Coronary artery (tissue), 2 donors: ENCODE data around the gene NAV2.

ENCODE experiments used
- DNase-seq: peaks from one replicate; pipeline ENCODE4 v3.0.0-alpha.2; 2017; ENCODE audit warnings: low spot score
- H3K27ac ChIP-seq, 2 donors: fragments of 200-600 bp; sonication (generic); one replicate each; pipeline ENCODE4 v1.5.1; 2016 to 2019
- H3K4me3 ChIP-seq: fragments of 200-600 bp; sonication (generic); 2 replicates; pipeline ENCODE4 v1.5.1; 2016; ENCODE audit warnings: mild to moderate bottlenecking, moderate library complexity
- TF ChIP-seq, protein P1 (sequence below): fragments of 200-600 bp; sonication (generic); IDR thresholded peaks from one replicate; pipeline ENCODE4 v1.5.1; 2019; ENCODE audit warnings: antibody characterized with exemption

NAV2 gene

DNA sequence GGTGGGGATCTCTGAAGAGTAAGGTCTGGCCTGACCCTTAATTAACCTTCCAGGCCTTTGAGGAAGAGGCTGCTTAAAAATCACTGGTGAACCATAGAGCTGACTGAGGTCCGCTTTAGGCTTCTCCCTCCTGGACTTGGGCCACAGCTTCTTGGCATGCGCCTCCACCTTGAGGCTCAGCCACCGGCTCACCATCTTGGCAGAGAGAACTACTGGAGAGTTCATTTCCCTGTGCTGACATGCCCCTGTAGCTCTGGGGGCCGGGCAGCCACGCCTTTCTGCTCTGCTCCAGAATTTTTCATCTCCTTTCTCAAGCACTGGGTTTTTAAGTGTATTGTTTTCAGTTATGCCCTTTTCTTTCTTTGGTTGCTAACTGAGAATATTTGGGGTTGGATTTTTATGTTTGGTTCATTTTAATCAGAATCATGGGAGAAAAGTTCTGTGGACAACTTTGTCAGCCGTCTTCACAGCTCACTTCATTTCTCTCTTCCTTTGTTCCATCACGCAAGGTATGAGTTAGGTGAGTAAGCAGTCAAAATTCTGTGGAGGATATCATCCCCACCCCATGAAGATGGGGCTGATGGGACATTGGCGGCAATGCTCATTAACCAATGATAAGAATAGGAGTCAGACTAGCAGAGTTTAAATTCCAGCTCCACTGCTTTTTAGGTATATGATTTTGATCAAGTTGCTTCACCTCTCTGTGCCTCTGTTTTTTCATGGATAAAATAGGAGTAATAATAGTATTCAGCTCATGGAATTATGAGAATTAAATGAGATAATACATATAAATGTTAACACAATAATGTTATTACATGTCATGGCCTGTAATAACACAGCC is 343.7 kb downstream of the NAV2 start:
- H3K27ac ChIP-seq = peak overlapping the region; percentile 31 to 57
- H3K4me3 ChIP-seq = no peak overlapping the region
- peak; percentile 86 for DNase-seq
- TF ChIP-seq, protein P1, sequence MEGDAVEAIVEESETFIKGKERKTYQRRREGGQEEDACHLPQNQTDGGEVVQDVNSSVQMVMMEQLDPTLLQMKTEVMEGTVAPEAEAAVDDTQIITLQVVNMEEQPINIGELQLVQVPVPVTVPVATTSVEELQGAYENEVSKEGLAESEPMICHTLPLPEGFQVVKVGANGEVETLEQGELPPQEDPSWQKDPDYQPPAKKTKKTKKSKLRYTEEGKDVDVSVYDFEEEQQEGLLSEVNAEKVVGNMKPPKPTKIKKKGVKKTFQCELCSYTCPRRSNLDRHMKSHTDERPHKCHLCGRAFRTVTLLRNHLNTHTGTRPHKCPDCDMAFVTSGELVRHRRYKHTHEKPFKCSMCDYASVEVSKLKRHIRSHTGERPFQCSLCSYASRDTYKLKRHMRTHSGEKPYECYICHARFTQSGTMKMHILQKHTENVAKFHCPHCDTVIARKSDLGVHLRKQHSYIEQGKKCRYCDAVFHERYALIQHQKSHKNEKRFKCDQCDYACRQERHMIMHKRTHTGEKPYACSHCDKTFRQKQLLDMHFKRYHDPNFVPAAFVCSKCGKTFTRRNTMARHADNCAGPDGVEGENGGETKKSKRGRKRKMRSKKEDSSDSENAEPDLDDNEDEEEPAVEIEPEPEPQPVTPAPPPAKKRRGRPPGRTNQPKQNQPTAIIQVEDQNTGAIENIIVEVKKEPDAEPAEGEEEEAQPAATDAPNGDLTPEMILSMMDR = no peak

DNA sequence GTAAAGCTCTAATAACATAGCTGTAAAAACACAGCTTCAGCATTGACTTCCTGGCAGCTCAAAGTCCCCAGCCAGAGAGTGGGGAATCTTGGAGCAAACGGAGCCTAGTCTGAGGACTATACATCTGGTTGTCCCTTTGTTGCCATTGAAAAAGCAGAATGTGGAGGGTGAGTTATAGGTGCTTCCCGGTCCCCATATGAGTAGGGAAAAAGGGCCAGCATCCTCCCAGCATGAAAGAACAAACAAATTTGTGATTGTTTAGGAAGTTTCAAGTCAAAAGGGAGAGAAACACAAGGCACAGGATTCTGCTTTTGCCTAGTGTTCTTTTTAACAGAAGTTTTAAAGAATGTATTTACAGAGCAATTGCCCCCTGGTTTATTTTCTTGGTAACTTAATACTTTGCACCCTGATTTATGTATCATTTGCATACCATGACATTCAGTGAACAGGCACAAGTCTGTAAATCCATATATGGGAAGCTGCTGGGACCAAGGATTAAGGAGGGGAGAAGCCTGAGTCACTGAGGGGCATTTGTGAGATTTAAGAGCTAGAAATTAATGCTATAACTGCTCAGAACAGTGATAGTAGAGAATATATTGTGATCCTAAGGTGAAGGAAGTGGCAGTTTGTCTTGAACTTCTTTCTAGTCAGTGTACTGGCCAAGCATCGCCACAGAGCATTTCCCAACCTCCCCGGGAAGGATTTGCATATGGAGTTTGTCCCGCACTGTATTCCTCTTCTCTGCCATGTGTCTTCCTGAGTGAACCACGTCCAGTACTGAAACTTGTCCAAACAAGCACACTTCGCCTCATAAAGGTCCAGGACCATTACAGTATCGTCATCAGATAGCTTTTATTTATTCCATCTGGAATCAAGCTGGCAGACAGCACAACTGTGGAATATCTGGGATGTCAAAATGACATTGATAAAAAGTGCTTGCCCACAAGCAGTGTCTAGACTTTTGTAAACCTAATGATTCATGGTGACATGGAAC is 344.6 kb downstream of the NAV2 start:
- Histone ChIP-seq H3K4me3 (no peak overlapping the region), H3K27ac (no peak overlapping the region)
- DNase-seq = no peak
- TF ChIP-seq, protein P1 = no peak

GRCh38 chr11:20058749-20059458 is 346.3 kb downstream of the NAV2 start:
- Histone ChIP-seq H3K27ac (no peak overlapping the region), H3K4me3 (no peak overlapping the region)
- DNase-seq = no peak
- TF ChIP-seq, protein P1 = no peak

GRCh38 chr11:20059587-20060021 is 347.0 kb downstream of the NAV2 start:
- no peak for DNase-seq
- Histone ChIP-seq H3K27ac (no peak overlapping the region), H3K4me3 (no peak overlapping the region)
- TF ChIP-seq, protein P1 = no peak

- Histone ChIP-seq H3K4me3 (no peak overlapping the region), H3K27ac (no peak overlapping the region)
- TF ChIP-seq, protein P1 = no peak
- no peak for DNase-seq
Measured at GRCh38 chr11:20060181-20060580, 347.5 kb downstream of the NAV2 start.

DNA sequence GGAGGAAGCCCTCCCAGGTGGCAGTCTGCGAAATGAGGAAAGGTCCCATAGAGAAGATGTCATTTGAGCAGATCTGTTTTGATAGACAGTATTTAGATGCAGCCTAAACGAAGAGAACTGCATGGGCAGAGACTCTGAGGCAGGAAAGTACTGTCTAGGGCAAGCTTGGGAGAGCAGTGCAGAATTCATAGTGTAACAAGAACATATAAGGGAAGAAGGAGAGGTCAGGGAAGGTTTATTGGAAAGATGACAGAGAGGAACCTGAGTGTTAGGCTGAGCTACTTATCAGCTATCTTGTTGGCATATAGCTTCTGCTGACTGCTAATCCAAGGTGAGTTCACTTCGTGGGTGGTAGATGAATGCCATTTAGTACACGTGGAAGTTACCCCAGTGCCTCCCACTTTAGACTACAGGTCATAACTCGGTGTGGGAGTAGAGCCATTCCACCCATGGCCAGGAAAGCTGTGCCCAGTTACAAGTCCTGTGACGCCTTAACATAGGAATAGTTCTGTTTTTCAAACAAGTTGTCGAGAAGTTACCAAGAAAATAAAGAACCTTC is 348.1 kb downstream of the NAV2 start:
- no peak for DNase-seq
- Histone ChIP-seq H3K27ac (no peak overlapping the region), H3K4me3 (no peak overlapping the region)
- TF ChIP-seq, protein P1 = no peak
